Measurements from ENCODE around the gene SERPIND1. TPM values are rescaled to one million over a fixed set of nuclear protein-coding genes. Genes with fewer than 3 reads are reported as not detected.

The SERPIND1 gene
- total RNA-seq, 4 donors from 2014 or later, result 0.22 TPM; not detected in 3

GRCh38 chr22:20808844-20809243 lies 34.9 kb downstream of the SERPIND1 start:
- Histone ChIP-seq H3K27me3 (no peaks in the 10 kb centered on the region), H3K4me1 (no peaks in the 10 kb centered on the region), H3K9me3 (no peaks in the 10 kb centered on the region), H3K27ac (no peak overlapping the region), H3K36me3 (peaks cover 7 to 79% of the 10 kb centered on the region in 2 donors), H3K4me3 (no peak overlapping the region)
- ATAC-seq, result no peak
- in situ Hi-C loops (cut with MboI; ENCODE audit: low sequenced_read_pairs in 4 of 4), result no loop called here
- intact Hi-C loops (cut with DNase I; ENCODE audit: low total_unique reads), result no loop called here
- DNase-seq, result no peak
- no peak for TF ChIP-seq CTCF (IDR thresholded peaks at IDR 0.05 in 4 of 5, conservative IDR thresholded peaks at IDR 0.05 in 1 of 5)
- no peak for TF ChIP-seq POLR2A (IDR thresholded peaks at IDR 0.05)

- TF ChIP-seq CTCF (IDR thresholded peaks at IDR 0.05 in 4 of 5, conservative IDR thresholded peaks at IDR 0.05 in 1 of 5) (no peak), POLR2A (IDR thresholded peaks at IDR 0.05) (no peak)
- no peak for ATAC-seq
- Histone ChIP-seq H3K27ac (no peak overlapping the region), H3K27me3 (no peaks in the 10 kb centered on the region), H3K4me3 (no peak overlapping the region), H3K9me3 (no peaks in the 10 kb centered on the region), H3K4me1 (no peaks in the 10 kb centered on the region), H3K36me3 (peaks cover 7 to 79% of the 10 kb centered on the region in 2 donors)
- in situ Hi-C loops (cut with MboI; ENCODE audit: low sequenced_read_pairs in 4 of 4), result no loop called here
- intact Hi-C loops (cut with DNase I; ENCODE audit: low total_unique reads), result no loop called here
- no peak for DNase-seq
Observed at GRCh38 chr22:20809538-20810185, 35.7 kb downstream of the SERPIND1 start.

GRCh38 chr22:20810645-20811044 lies 36.7 kb downstream of the SERPIND1 start:
- H3K27ac ChIP-seq, result no peak overlapping the region
- intact Hi-C loops (cut with DNase I; ENCODE audit: low total_unique reads) (no loop called here), in situ Hi-C loops (cut with MboI; ENCODE audit: low sequenced_read_pairs in 4 of 4) (no loop called here)
- H3K27me3 ChIP-seq, result no peaks in the 10 kb centered on the region
- TF ChIP-seq POLR2A (IDR thresholded peaks at IDR 0.05) (no peak), CTCF (IDR thresholded peaks at IDR 0.05 in 4 of 5, conservative IDR thresholded peaks at IDR 0.05 in 1 of 5) (no peak)
- no peaks in the 10 kb centered on the region for H3K9me3 ChIP-seq
- no peak overlapping the region for H3K4me3 ChIP-seq
- DNase-seq (no peak), ATAC-seq (no peak)
- no peaks in the 10 kb centered on the region for H3K4me1 ChIP-seq
- peaks cover 7 to 77% of the 10 kb centered on the region in 2 donors for H3K36me3 ChIP-seq

- H3K4me3 ChIP-seq, result no peak overlapping the region
- H3K27me3 ChIP-seq, result no peaks in the 10 kb centered on the region
- ATAC-seq (no peak), DNase-seq (no peak)
- peaks cover 7 to 77% of the 10 kb centered on the region in 2 donors for H3K36me3 ChIP-seq
- intact Hi-C loops (cut with DNase I; ENCODE audit: low total_unique reads) (no loop called here), in situ Hi-C loops (cut with MboI; ENCODE audit: low sequenced_read_pairs in 4 of 4) (no loop called here)
- H3K27ac ChIP-seq, result no peak overlapping the region
- H3K4me1 ChIP-seq, result no peaks in the 10 kb centered on the region
- no peaks in the 10 kb centered on the region for H3K9me3 ChIP-seq
- TF ChIP-seq CTCF (IDR thresholded peaks at IDR 0.05 in 4 of 5, conservative IDR thresholded peaks at IDR 0.05 in 1 of 5), result no peak
- no peak for TF ChIP-seq POLR2A (IDR thresholded peaks at IDR 0.05)
Observed at GRCh38 chr22:20811171-20811570, 37.3 kb downstream of the SERPIND1 start.
